Bone marrow (tissue), 2 donors: ENCODE measurements around the gene PRSS53.

Source experiments
- DNase-seq, 2 donors: peaks; one replicate each; lab custom pipeline; 2025; lab: John Stamatoyannopoulos, UW

The PRSS53 gene

GRCh38 chr16:31043898-31044481, 44.8 kb downstream of the PRSS53 start:
- no peak for DNase-seq

- DNase-seq, result no peak
These were observed 45.4 kb downstream of the PRSS53 start for GRCh38 chr16:31043352-31043751.

GRCh38 chr16:31042866-31043265, 45.9 kb downstream of the PRSS53 start:
- no peak for DNase-seq

- DNase-seq, result no peak
These were observed 49.8 kb downstream of the PRSS53 start for GRCh38 chr16:31038993-31039392.

- no peak for DNase-seq
These were observed 52.1 kb downstream of the PRSS53 start for GRCh38 chr16:31036691-31037090.

GRCh38 chr16:31033709-31034492, 54.8 kb downstream of the PRSS53 start:
- DNase-seq, result peak; percentile 67 to 70
